HepG2 (cell line): Measurements from ENCODE around the gene PDZD2. TPM values are rescaled to one million over a fixed set of nuclear protein-coding genes. Genes with fewer than 3 reads are reported as not detected.

Experiments
- ATAC-seq: fragments of 200-7000 bp; cut with Tn5 transposase; 3 replicates; pipeline ENCODE4 v1.9.1; 2020; ENCODE audit warnings: mild to moderate bottlenecking, moderate library complexity
- BruUV-seq: library from RNA; stranded (reverse); fragments of 400-500 nt; replicated peaks from 2 replicates; lab custom pipeline; 2021; lab: Mats Ljungman, UMichigan
- CTCF ChIA-PET: fragments of 300-600 bp; formaldehyde crosslinking; extraction: SDS; loops from one replicate; lab custom pipeline; 2021; ENCODE audit warnings: low total read pairs, inconsistent platforms, low intra/inter-chr PET ratio; lab: Yijun Ruan, JAX
- POLR2A ChIA-PET: fragments of 350-600 bp; sonication (Branson Sonifier 250); formaldehyde crosslinking; loops from one replicate; lab custom pipeline; 2020; ENCODE audit warnings: antibody characterized with exemption, inconsistent platforms; lab: Yijun Ruan, JAX
- DNase-seq: peaks from one replicate; pipeline ENCODE4 v3.0.0-alpha.2; 2015; ENCODE audit warnings: low spot score
- FAIRE-seq: peaks from 3 replicates; lab custom pipeline; 2011; peaks lifted over from hg19 to GRCh38; lab: Jason Lieb, UNC
- H2AFZ ChIP-seq: one replicate; pipeline ENCODE4 v1.6.1; 2011; ENCODE audit warnings: low read length, inconsistent platforms
- H3K27ac ChIP-seq: fragments of 300-600 bp; 3 replicates; pipeline ENCODE4 v1.8.0; 2011; ENCODE audit warnings: mixed run types, mild to moderate bottlenecking, mixed read lengths, low read length, inconsistent platforms; ENCODE audit not compliant: insufficient read depth; ENCODE audit errors: extremely low read length
- H3K27me3 ChIP-seq, 2 experiments: fragments of 200-600 bp in 1 of 2; 2 replicates in 1 of 2; 3 replicates in 1 of 2; pipeline versions ENCODE4 v1.6.0 to v1.8.0; 2011; ENCODE audit warnings: low read length in 2 of 2, mild to moderate bottlenecking in 2 of 2, moderate library complexity in 2 of 2, inconsistent platforms in 1 of 2; ENCODE audit not compliant: insufficient read depth in 2 of 2, control insufficient read depth in 1 of 2
- H3K36me3 ChIP-seq, 2 experiments: fragments of 200-600 bp in 1 of 2; replicated peaks in 1 of 2; 2 replicates in 1 of 2; 3 replicates in 1 of 2; pipeline versions ENCODE4 v1.5.1 to v1.8.0; 2011; ENCODE audit warnings: low read length in 2 of 2, inconsistent platforms in 1 of 2; ENCODE audit not compliant: insufficient read depth in 2 of 2, control insufficient read depth in 1 of 2
- H3K4me1 ChIP-seq: 2 replicates; pipeline ENCODE4 v1.5.1; 2012; ENCODE audit warnings: low read length, inconsistent platforms; ENCODE audit not compliant: insufficient read depth
- H3K4me2 ChIP-seq: 2 replicates; pipeline ENCODE4 v1.6.0; 2011; ENCODE audit warnings: low read depth, low read length, inconsistent platforms
- H3K4me3 ChIP-seq, 3 experiments: fragments of 200-600 bp in 1 of 3; sonication (generic), shearing (Covaris generic) in 1 of 3; replicated peaks in 1 of 3; 2 replicates each; pipeline ENCODE4 v1.5.1; 2011 to 2016; ENCODE audit warnings: low read length in 3 of 3, inconsistent platforms in 2 of 3, low read depth in 2 of 3, mild to moderate bottlenecking in 2 of 3, control low read depth in 1 of 3, mixed read lengths in 1 of 3; ENCODE audit not compliant: insufficient read depth in 1 of 3
- H3K79me2 ChIP-seq: one replicate; pipeline ENCODE4 v1.6.1; 2011; ENCODE audit warnings: low read length, inconsistent platforms; ENCODE audit not compliant: insufficient read depth
- H3K9ac ChIP-seq: 2 replicates; pipeline ENCODE4 v1.6.0; 2011; ENCODE audit warnings: mild to moderate bottlenecking, low read depth, low read length, inconsistent platforms; ENCODE audit not compliant: insufficient read depth
- H3K9me3 ChIP-seq: 2 replicates; pipeline ENCODE4 v1.5.1; 2012; ENCODE audit warnings: mild to moderate bottlenecking, low read length
- H4K20me1 ChIP-seq: 2 replicates; pipeline ENCODE4 v1.6.0; 2011; ENCODE audit warnings: inconsistent platforms, mild to moderate bottlenecking, low read length, moderate library complexity; ENCODE audit not compliant: insufficient read depth
- AGO2 ChIP-seq: fragments of 200-400 bp; formaldehyde crosslinking; optimal IDR thresholded peaks from 2 replicates; pipeline ENCODE3; 2017; ENCODE audit warnings: mild to moderate bottlenecking, low read depth, low read length, moderate library complexity
- GABPA ChIP-seq, 2 experiments: IDR thresholded peaks; 2 replicates each; pipeline ENCODE4 v1.6.1; 2011 to 2016; ENCODE audit warnings: low read depth in 2 of 2, low read length in 1 of 2, missing biosample characterization in 1 of 2, missing genetic modification characterization in 1 of 2
- HNRNPL ChIP-seq: fragments of 200-400 bp; formaldehyde crosslinking; IDR thresholded peaks from 2 replicates; pipeline ENCODE4 v1.6.1; 2017; ENCODE audit warnings: mild to moderate bottlenecking, low read depth, low read length
- KMT2A ChIP-seq: sonication (generic); formaldehyde crosslinking; IDR thresholded peaks from 2 replicates; pipeline ENCODE4 v1.4.0; 2020; ENCODE audit warnings: missing genetic modification reagents
- MIER2 ChIP-seq: IDR thresholded peaks from 2 replicates; pipeline ENCODE4 v1.6.1; 2016; ENCODE audit warnings: missing biosample characterization, missing genetic modification reagents
- PLRG1 ChIP-seq: fragments of 450-650 bp; conservative IDR thresholded peaks from 2 replicates; pipeline ENCODE4 v1.6.1; 2016
- YY1 ChIP-seq: IDR thresholded peaks from 2 replicates; pipeline ENCODE4 v1.6.1; 2011; ENCODE audit warnings: low read length, low read depth, moderate library complexity, mild to moderate bottlenecking; ENCODE audit not compliant: insufficient read depth, insufficient replicate concordance
- WGBS: methylation state at CpG from one replicate; pipeline ENCODE4 v1.1.6; 2017; ENCODE audit warnings: low lambda C conversion rate; 5-methylcytosine and 5-hydroxymethylcytosine counted together
- in situ Hi-C: cut with HindIII; loops from 2 replicates; pipeline ENCODE4 v1.10.0; 2017; ENCODE audit warnings: low pct_unique_long_range_greater_than_20kb; ENCODE audit not compliant: extremely low pct_ligation_motif_present
- intact Hi-C: fragments of 100-400 bp; cut with micrococcal nuclease; formaldehyde crosslinking; loops from one replicate; pipeline ENCODE4 v1.10.0; 2022; ENCODE audit not compliant: unreplicated experiment
- polyA plus RNA-seq, 8 experiments: library from polyadenylated mRNA; depleted of rRNA in 3 of 8; stranded (reverse) in 7 of 8; unstranded in 1 of 8; fragments of >200 nt; fragmentation: Illumina TruSeq in 4 of 8; extraction: Trizol in 4 of 8; gene quantifications; 2 replicates each; pipeline versions ENCODE4 v1.2.1 to v1.2.3, GENCODE V29; 2011 to 2016; ENCODE audit warnings: low read depth in 4 of 8, missing spikeins in 1 of 8, mixed read lengths in 1 of 8; ENCODE audit not compliant: insufficient read depth in 1 of 8
- total RNA-seq, 5 experiments: library from RNA; depleted of rRNA; stranded (reverse); fragments of >200 nt; fragmentation: Illumina TruSeq; extraction: Trizol; gene quantifications; 2 replicates each; pipeline ENCODE4 v1.2.3, GENCODE V29; 2016; ENCODE audit warnings: low read depth in 1 of 5
- TF ChIP-seq, protein P1 (sequence below): sonication (generic); formaldehyde crosslinking; IDR thresholded peaks from 2 replicates; pipeline ENCODE4 v1.4.0; 2020; ENCODE audit warnings: missing genetic modification reagents
- TF ChIP-seq, protein P2 (sequence below): sonication (generic); formaldehyde crosslinking; IDR thresholded peaks from 2 replicates; pipeline ENCODE4 v1.8.1; 2022; ENCODE audit warnings: low read depth, mild to moderate bottlenecking, missing genetic modification reagents
- TF ChIP-seq, protein P3 (sequence below): sonication (generic); formaldehyde crosslinking; IDR thresholded peaks from 2 replicates; pipeline ENCODE4 v1.4.0; 2020; ENCODE audit warnings: missing genetic modification reagents
- TF ChIP-seq, protein P4 (sequence below): sonication (generic); formaldehyde crosslinking; IDR thresholded peaks from 2 replicates; pipeline ENCODE4 v1.5.0; 2020; ENCODE audit warnings: missing genetic modification reagents

The PDZD2 gene
- total and polyA plus RNA-seq, 2 of the 13 experiments (the other 11 are each of a cell fraction or from before 2014, with no cell fraction given) = 0.04 TPM; not detected in 1

DNA sequence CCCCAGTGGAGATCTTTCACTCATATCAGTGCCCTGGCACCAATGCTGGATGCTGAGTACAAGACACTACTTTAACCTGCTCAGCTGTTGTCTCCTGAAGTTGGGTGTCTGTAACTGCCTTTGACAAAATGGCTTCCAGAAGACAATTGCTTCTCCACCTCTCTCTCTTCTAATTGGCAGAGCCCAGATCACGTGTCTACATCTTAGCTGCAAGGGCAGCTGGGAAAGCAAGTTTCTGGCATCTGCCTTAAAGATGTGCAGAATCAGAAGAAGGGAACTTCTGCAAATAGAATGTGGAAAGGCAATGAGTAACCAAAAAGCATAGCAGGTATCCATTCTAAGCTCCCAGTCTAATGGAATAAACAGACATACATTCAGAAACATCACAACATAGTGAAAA is 81.1 kb downstream of the PDZD2 start:
- TF ChIP-seq, protein P1, sequence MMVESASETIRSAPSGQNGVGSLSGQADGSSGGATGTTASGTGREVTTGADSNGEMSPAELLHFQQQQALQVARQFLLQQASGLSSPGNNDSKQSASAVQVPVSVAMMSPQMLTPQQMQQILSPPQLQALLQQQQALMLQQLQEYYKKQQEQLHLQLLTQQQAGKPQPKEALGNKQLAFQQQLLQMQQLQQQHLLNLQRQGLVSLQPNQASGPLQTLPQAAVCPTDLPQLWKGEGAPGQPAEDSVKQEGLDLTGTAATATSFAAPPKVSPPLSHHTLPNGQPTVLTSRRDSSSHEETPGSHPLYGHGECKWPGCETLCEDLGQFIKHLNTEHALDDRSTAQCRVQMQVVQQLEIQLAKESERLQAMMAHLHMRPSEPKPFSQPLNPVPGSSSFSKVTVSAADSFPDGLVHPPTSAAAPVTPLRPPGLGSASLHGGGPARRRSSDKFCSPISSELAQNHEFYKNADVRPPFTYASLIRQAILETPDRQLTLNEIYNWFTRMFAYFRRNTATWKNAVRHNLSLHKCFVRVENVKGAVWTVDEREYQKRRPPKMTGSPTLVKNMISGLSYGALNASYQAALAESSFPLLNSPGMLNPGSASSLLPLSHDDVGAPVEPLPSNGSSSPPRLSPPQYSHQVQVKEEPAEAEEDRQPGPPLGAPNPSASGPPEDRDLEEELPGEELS (CRISPR knock-in tag) = no peak
- TF ChIP-seq, protein P2, sequence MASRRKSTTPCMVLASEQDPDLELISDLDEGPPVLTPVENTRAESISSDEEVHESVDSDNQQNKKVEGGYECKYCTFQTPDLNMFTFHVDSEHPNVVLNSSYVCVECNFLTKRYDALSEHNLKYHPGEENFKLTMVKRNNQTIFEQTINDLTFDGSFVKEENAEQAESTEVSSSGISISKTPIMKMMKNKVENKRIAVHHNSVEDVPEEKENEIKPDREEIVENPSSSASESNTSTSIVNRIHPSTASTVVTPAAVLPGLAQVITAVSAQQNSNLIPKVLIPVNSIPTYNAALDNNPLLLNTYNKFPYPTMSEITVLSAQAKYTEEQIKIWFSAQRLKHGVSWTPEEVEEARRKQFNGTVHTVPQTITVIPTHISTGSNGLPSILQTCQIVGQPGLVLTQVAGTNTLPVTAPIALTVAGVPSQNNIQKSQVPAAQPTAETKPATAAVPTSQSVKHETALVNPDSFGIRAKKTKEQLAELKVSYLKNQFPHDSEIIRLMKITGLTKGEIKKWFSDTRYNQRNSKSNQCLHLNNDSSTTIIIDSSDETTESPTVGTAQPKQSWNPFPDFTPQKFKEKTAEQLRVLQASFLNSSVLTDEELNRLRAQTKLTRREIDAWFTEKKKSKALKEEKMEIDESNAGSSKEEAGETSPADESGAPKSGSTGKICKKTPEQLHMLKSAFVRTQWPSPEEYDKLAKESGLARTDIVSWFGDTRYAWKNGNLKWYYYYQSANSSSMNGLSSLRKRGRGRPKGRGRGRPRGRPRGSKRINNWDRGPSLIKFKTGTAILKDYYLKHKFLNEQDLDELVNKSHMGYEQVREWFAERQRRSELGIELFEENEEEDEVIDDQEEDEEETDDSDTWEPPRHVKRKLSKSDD (CRISPR knock-in tag) = no peak
- TF ChIP-seq AGO2 (no peak), PLRG1 (no peak), KMT2A (CRISPR knock-in tag) (no peak), HNRNPL (no peak), MIER2 (CRISPR knock-in tag) (no peak), GABPA (IDR thresholded peaks at IDR 0.05; ENCODE audit: low read depth, low read length) (no peak), GABPA (CRISPR knock-in tag; IDR thresholded peaks at IDR 0.05; ENCODE audit: low read depth) (no peak), YY1 (no peak)
- TF ChIP-seq, protein P3, sequence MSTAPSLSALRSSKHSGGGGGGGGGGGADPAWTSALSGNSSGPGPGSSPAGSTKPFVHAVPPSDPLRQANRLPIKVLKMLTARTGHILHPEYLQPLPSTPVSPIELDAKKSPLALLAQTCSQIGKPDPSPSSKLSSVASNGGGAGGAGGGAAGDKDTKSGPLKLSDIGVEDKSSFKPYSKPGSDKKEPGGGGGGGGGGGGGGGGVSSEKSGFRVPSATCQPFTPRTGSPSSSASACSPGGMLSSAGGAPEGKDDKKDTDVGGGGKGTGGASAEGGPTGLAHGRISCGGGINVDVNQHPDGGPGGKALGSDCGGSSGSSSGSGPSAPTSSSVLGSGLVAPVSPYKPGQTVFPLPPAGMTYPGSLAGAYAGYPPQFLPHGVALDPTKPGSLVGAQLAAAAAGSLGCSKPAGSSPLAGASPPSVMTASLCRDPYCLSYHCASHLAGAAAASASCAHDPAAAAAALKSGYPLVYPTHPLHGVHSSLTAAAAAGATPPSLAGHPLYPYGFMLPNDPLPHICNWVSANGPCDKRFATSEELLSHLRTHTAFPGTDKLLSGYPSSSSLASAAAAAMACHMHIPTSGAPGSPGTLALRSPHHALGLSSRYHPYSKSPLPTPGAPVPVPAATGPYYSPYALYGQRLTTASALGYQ (CRISPR knock-in tag) = no peak
- TF ChIP-seq, protein P4, sequence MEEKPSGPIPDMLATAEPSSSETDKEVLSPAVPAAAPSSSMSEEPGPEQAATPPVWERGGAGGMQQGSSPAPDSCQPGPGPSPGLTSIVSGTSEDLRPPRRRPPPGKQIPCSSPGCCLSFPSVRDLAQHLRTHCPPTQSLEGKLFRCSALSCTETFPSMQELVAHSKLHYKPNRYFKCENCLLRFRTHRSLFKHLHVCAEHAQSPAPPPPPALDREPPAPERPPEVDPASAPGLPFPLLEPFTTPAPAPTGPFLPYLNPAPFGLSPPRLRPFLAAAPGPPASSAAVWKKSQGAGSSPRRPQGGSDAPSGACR = no peak
- no peak overlapping the region for H3K27ac ChIP-seq
- in situ Hi-C loops (no loop called here), intact Hi-C loops (no loop called here)
- BruUV-seq = no TSS peak
- H3K4me1 ChIP-seq = no peaks in the 10 kb centered on the region
- no peak overlapping the region for H2AFZ ChIP-seq
- FAIRE-seq (no peak), DNase-seq (no peak), ATAC-seq (no peak)
- H3K36me3 ChIP-seq = no peaks in the 10 kb centered on the region
- POLR2A ChIA-PET = no interaction called here
- H3K9ac ChIP-seq = no peak overlapping the region
- no peaks in the 10 kb centered on the region for H3K79me2 ChIP-seq
- no peaks in the 10 kb centered on the region for H4K20me1 ChIP-seq
- 11% methylated on average over 1 of the region's 1 CpG for WGBS
- CTCF ChIA-PET = no interaction called here
- H3K9me3 ChIP-seq = no peaks in the 10 kb centered on the region
- no peak overlapping the region for H3K4me2 ChIP-seq
- H3K4me3 ChIP-seq = no peak overlapping the region
- H3K27me3 ChIP-seq = peaks cover 0 to 3% of the 10 kb centered on the region in 2 experiments; a peak in 1 of 5 replicates
